PC-3 (cell line): ENCODE measurements around the gene MORN1.

Source experiments
- EZH2 ChIP-seq: fragments of 300-600 bp; sonication (generic); IDR thresholded peaks from one replicate; pipeline ENCODE4 v1.6.1; 2017; ENCODE audit warnings: antibody characterized with exemption, mild to moderate bottlenecking, low read length; ENCODE audit not compliant: unreplicated experiment
- TF ChIP-seq, protein P1 (sequence below): fragments of 300-600 bp; sonication (generic); conservative IDR thresholded peaks from 2 replicates; pipeline ENCODE4 v1.5.1; 2017; ENCODE audit warnings: antibody characterized with exemption, low read depth, mild to moderate bottlenecking, low read length

DNA sequence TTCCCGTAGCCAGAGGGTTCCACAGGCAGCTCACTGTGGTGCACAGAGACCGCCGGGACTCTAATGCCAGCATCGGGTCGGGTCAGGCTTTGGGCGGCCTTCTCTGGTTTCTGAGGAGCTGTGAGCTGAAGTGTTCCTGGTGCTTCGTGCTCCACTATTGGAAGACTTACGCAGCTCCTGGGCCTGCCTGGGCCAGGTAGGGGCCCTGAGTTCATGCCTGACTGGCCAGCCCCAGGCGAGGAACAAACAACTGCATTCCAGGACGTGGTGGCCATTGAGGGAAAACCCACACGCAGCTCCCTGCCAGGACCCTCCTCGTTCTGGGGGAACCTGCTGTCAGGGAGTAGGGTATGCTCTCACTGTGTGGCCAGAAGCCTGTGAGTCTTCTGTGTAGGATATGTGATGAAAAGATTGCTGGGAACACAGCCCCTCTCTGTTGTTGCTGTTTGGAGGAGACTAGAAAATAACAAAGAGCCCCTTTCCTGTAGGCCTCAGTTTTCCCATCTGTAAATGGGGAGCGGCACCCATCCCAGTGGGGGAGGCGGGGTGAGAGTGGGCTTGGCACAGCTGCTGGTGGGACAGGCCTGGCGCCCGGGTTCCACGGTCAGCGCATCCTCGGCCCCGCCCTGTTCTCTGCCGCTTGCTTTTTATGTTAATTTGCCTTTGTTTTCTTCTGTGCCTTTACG lies 8.7 kb upstream of the MORN1 start:
- TF ChIP-seq, protein P1, sequence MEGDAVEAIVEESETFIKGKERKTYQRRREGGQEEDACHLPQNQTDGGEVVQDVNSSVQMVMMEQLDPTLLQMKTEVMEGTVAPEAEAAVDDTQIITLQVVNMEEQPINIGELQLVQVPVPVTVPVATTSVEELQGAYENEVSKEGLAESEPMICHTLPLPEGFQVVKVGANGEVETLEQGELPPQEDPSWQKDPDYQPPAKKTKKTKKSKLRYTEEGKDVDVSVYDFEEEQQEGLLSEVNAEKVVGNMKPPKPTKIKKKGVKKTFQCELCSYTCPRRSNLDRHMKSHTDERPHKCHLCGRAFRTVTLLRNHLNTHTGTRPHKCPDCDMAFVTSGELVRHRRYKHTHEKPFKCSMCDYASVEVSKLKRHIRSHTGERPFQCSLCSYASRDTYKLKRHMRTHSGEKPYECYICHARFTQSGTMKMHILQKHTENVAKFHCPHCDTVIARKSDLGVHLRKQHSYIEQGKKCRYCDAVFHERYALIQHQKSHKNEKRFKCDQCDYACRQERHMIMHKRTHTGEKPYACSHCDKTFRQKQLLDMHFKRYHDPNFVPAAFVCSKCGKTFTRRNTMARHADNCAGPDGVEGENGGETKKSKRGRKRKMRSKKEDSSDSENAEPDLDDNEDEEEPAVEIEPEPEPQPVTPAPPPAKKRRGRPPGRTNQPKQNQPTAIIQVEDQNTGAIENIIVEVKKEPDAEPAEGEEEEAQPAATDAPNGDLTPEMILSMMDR, result no peak
- no peak for TF ChIP-seq EZH2
